OCI-LY3 (cell line): ENCODE results near the gene IZUMO2.

Source experiments
- H2AFZ ChIP-seq: fragments of 200-600, 300-600 bp; shearing (Covaris generic); 2 replicates; pipeline ENCODE4 v1.6.0; 2014; ENCODE audit warnings: antibody characterized with exemption, low read depth, low read length
- H3K27ac ChIP-seq: fragments of 200-600, 300-600 bp; sonication (generic); 2 replicates; pipeline ENCODE4 v1.5.1; 2014; ENCODE audit warnings: mild to moderate bottlenecking, low read length, moderate library complexity, mixed read lengths
- H3K27me3 ChIP-seq: fragments of 200-600, 300-600 bp; sonication (generic); 2 replicates; pipeline ENCODE4 v1.6.1; 2014; ENCODE audit warnings: low read depth, low read length, mixed read lengths
- H3K36me3 ChIP-seq: fragments of 200-600, 300-600 bp; sonication (generic); replicated peaks from 2 replicates; pipeline ENCODE3; 2014; ENCODE audit warnings: low read depth, low read length, mixed read lengths
- H3K4me1 ChIP-seq: fragments of 300-600, 200-600 bp; sonication (generic); 2 replicates; pipeline ENCODE4 v1.6.1; 2014; ENCODE audit warnings: low read length, mixed read lengths
- H3K4me2 ChIP-seq: fragments of 200-600, 300-600 bp; sonication (generic); 2 replicates; pipeline ENCODE4 v1.6.1; 2014; ENCODE audit warnings: low read length, mixed read lengths
- H3K4me3 ChIP-seq: fragments of 300-600, 200-600 bp; sonication (generic); 2 replicates; pipeline ENCODE4 v1.5.1; 2014; ENCODE audit warnings: antibody characterized with exemption, mild to moderate bottlenecking, low read length, moderate library complexity
- H3K79me2 ChIP-seq: fragments of 300-600, 200-600 bp; shearing (Covaris generic); 2 replicates; pipeline ENCODE4 v1.6.1; 2014; ENCODE audit warnings: mild to moderate bottlenecking, low read length, mixed read lengths
- H3K9ac ChIP-seq: fragments of 300-600, 200-600 bp; shearing (Covaris generic); 2 replicates; pipeline ENCODE4 v1.6.0; 2014; ENCODE audit warnings: mild to moderate bottlenecking, low read length, moderate library complexity
- H3K9me3 ChIP-seq: fragments of 200-600, 300-600 bp; shearing (Covaris generic); 2 replicates; pipeline ENCODE4 v1.6.1; 2014; ENCODE audit warnings: low read length, mixed read lengths; ENCODE audit not compliant: insufficient read depth
- H4K20me1 ChIP-seq: fragments of 200-600, 300-600 bp; sonication (generic); 2 replicates; pipeline ENCODE4 v1.6.1; 2016; ENCODE audit warnings: low read length, mixed read lengths; ENCODE audit not compliant: insufficient read depth
- EZH2phosphoT487 ChIP-seq: fragments of 200-600 bp; shearing (Covaris generic); IDR thresholded peaks from 2 replicates; pipeline ENCODE4 v1.6.1; 2018; ENCODE audit warnings: antibody characterized with exemption, mixed run types, low read depth
- TF ChIP-seq, protein P1 (sequence below): fragments of 200-600, 300-600 bp; sonication (generic); IDR thresholded peaks from 2 replicates; pipeline ENCODE4 v1.5.1; 2014; ENCODE audit warnings: antibody characterized with exemption, low read length, low read depth

IZUMO2 gene

DNA sequence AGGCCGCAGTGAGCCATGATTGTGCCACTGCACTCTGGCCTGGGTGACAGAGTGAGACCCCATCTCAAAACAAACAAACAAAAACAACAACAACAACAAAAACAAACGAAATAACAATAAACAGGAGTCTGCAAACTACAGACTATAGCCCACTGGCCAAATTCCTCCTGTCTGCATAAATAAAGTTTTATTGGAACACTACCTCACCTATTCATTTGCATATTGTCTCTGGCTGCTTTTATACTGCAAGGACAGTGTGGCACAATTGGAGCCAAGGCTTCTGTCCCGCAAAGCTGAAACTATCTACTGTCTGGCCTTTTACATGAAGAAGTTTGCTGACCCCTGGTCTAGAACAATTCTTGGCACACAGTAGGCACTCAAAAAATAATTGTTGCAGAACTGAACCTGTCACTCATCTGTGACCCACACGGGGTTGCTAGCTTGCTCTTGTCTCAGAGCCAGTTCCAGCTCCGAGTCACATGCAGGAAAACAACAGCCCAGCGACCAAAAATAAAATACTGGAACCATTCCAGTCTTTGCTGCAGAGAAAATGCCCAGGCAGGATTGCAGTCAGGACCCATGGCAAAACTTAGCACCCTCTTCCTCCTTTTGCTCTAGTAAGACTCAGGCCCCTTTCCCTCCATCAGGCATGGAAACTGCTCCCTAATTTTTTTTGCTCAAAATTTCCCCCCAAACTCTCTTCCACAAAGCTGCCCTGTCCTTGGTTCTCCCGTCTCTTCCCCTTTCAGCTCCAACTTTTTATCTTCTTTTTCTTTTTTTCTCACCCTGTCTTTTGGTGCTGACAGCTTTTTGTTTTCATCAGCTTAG lies 35.6 kb upstream of the IZUMO2 start:
- H3K27ac ChIP-seq, result no peak overlapping the region
- no peaks in the 10 kb centered on the region for H3K9me3 ChIP-seq
- H4K20me1 ChIP-seq, result no peaks in the 10 kb centered on the region
- no peak overlapping the region for H3K4me2 ChIP-seq
- no peaks in the 10 kb centered on the region for H3K36me3 ChIP-seq
- H3K9ac ChIP-seq, result no peak overlapping the region
- H3K27me3 ChIP-seq, result peaks cover 49% of the 10 kb centered on the region
- no peak for TF ChIP-seq EZH2phosphoT487
- TF ChIP-seq, protein P1, sequence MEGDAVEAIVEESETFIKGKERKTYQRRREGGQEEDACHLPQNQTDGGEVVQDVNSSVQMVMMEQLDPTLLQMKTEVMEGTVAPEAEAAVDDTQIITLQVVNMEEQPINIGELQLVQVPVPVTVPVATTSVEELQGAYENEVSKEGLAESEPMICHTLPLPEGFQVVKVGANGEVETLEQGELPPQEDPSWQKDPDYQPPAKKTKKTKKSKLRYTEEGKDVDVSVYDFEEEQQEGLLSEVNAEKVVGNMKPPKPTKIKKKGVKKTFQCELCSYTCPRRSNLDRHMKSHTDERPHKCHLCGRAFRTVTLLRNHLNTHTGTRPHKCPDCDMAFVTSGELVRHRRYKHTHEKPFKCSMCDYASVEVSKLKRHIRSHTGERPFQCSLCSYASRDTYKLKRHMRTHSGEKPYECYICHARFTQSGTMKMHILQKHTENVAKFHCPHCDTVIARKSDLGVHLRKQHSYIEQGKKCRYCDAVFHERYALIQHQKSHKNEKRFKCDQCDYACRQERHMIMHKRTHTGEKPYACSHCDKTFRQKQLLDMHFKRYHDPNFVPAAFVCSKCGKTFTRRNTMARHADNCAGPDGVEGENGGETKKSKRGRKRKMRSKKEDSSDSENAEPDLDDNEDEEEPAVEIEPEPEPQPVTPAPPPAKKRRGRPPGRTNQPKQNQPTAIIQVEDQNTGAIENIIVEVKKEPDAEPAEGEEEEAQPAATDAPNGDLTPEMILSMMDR, result no peak
- peaks cover 8% of the 10 kb centered on the region for H3K4me1 ChIP-seq
- no peaks in the 10 kb centered on the region for H3K79me2 ChIP-seq
- no peak overlapping the region for H2AFZ ChIP-seq
- no peak overlapping the region for H3K4me3 ChIP-seq

GRCh38 chr19:50197348-50197747 lies 34.3 kb upstream of the IZUMO2 start:
- no peaks in the 10 kb centered on the region for H3K79me2 ChIP-seq
- H2AFZ ChIP-seq, result no peak overlapping the region
- H3K9me3 ChIP-seq, result no peaks in the 10 kb centered on the region
- peaks cover 8% of the 10 kb centered on the region for H3K4me1 ChIP-seq
- H3K9ac ChIP-seq, result no peak overlapping the region
- no peaks in the 10 kb centered on the region for H4K20me1 ChIP-seq
- H3K27me3 ChIP-seq, result peaks cover 56% of the 10 kb centered on the region
- no peaks in the 10 kb centered on the region for H3K36me3 ChIP-seq
- no peak overlapping the region for H3K4me2 ChIP-seq
- TF ChIP-seq, protein P1, result no peak
- TF ChIP-seq EZH2phosphoT487, result no peak
- no peak overlapping the region for H3K27ac ChIP-seq
- no peak overlapping the region for H3K4me3 ChIP-seq

- no peak overlapping the region for H3K4me3 ChIP-seq
- H2AFZ ChIP-seq, result no peak overlapping the region
- H4K20me1 ChIP-seq, result no peaks in the 10 kb centered on the region
- no peaks in the 10 kb centered on the region for H3K36me3 ChIP-seq
- H3K9ac ChIP-seq, result no peak overlapping the region
- TF ChIP-seq, protein P1, result no peak
- no peaks in the 10 kb centered on the region for H3K9me3 ChIP-seq
- no peak overlapping the region for H3K4me2 ChIP-seq
- H3K79me2 ChIP-seq, result no peaks in the 10 kb centered on the region
- H3K4me1 ChIP-seq, result peaks cover 9% of the 10 kb centered on the region
- H3K27me3 ChIP-seq, result peaks cover 56% of the 10 kb centered on the region
- H3K27ac ChIP-seq, result no peak overlapping the region
Observed at GRCh38 chr19:50196322-50196932, 33.3 kb upstream of the IZUMO2 start.

- TF ChIP-seq, protein P1, result no peak
- no peak for TF ChIP-seq EZH2phosphoT487
- Histone ChIP-seq H3K4me1 (peaks cover 21% of the 10 kb centered on the region), H3K9me3 (no peaks in the 10 kb centered on the region), H2AFZ (no peak overlapping the region), H3K27me3 (peaks cover 52% of the 10 kb centered on the region), H3K4me2 (peak overlapping the region; percentile 48), H3K4me3 (0 out of 2 replicates have a peak overlapping the region, but pooled peaks have one; percentile 9), H3K36me3 (no peaks in the 10 kb centered on the region), H3K9ac (no peak overlapping the region), H3K27ac (no peak overlapping the region), H3K79me2 (no peaks in the 10 kb centered on the region), H4K20me1 (no peaks in the 10 kb centered on the region)
Observed at GRCh38 chr19:50195224-50195623, 32.1 kb upstream of the IZUMO2 start.
